Measurements from ENCODE around the gene KCNK16. TPM values are rescaled to one million over a fixed set of nuclear protein-coding genes. Genes with fewer than 3 reads are reported as not detected.
"Not testable (repeated sequence)": the region's sequence is repeated elsewhere in the genome, so short reads cannot be mapped to it uniquely, and the experiment has no call there.

The KCNK16 gene
- total RNA-seq, 1 donor from 2014 or later, result not detected

DNA sequence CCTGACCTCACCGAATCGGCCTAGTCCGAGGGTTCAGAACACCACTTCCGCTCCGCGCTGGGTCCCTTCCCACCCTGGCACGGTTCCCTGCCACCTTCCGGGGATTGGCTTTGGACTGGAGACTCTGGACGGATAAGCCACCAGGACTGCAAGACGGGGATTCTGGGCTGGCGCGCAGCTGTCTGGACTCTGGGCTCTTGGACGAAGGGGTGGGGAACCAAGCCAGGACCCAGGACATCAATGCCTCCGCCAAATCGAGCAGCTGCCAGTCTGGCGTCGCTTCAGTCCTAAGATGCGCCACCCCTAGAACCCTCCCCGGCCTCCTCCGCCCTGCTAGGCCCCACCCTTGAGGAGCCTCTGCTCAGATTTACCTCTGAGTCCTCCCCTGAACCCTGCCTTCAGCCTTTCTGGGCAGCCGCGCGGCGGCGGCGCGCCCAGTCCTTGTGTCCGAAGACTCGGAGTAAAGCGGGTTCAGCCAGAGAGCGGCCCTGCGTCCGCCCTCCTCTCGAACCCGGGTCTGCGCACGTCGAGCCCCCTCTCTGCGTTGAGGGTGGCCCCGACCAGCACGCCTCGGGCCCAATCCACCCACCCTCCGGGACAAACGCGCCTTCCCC is 9.5 kb downstream of the KCNK16 start:
- DNase-seq (ENCODE audit: extremely low read depth, low read depth, low spot score), result no peak

- DNase-seq (ENCODE audit: extremely low read depth, low read depth, low spot score), result no peak
Observed at GRCh38 chr6:39310542-39310941, 12.0 kb downstream of the KCNK16 start.

- peak; percentile 16 for DNase-seq (ENCODE audit: extremely low read depth, low read depth, low spot score)
Observed at GRCh38 chr6:39309942-39310531, 12.5 kb downstream of the KCNK16 start.

DNA sequence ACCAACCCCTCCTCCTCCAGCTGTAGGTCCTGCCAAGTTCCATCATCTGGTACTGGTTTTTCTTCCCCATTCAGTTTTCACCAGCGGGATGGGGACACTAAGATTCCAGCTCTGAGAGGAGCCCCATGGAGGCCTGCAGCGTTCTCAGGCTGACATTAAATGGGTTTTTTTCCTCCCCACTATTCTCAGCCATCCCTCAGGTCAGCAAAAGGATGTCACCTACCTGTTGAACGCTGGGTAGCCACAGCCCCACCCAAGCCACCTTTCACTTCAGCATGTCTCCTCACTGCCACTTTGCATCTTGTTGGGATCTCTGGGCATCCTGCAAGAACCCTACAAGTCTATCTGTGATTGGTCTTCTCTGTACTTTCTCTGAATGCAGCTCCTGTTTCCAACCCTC is 15.0 kb downstream of the KCNK16 start:
- DNase-seq (ENCODE audit: extremely low read depth, low read depth, low spot score), result no peak

GRCh38 chr6:39304951-39305350 is 17.6 kb downstream of the KCNK16 start:
- no peak for DNase-seq (ENCODE audit: extremely low read depth, low read depth, low spot score)

DNA sequence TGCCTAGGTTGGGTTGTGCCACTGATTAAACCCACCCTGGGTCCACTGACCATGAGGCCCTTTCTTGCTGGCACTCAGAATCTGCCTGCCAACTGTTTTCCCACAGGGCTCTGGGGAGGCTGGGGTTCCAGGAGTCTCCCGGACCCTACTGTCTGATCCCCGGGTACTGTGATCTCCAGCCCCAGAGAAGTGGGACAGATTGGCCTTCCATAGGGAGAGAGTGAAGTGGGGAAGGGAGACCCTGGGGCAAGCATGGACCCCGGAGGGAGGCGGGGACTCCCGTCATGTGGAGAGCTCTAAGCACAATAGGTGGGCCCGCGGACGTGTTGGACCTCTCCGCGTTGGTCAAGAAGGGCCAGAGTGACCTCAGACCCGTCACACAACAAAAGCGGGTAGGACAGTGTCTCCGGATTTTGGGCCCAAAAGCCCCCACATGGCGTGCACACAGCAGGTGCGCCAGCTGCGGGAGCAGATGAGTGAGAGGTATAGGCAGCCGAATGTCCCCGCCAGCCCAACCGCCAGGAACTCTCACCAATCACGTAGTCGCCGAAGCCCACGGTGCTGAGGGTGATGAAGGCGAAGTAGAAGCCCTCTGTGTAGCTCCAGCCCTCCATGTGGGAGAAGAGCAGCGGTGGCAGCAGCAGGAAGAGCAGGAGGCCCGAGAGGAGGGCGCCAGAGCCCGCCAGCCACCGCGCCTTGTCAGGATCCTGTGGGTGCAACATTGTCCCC is 18.9 kb downstream of the KCNK16 start:
- DNase-seq (ENCODE audit: extremely low read depth, low read depth, low spot score), result no peak

DNA sequence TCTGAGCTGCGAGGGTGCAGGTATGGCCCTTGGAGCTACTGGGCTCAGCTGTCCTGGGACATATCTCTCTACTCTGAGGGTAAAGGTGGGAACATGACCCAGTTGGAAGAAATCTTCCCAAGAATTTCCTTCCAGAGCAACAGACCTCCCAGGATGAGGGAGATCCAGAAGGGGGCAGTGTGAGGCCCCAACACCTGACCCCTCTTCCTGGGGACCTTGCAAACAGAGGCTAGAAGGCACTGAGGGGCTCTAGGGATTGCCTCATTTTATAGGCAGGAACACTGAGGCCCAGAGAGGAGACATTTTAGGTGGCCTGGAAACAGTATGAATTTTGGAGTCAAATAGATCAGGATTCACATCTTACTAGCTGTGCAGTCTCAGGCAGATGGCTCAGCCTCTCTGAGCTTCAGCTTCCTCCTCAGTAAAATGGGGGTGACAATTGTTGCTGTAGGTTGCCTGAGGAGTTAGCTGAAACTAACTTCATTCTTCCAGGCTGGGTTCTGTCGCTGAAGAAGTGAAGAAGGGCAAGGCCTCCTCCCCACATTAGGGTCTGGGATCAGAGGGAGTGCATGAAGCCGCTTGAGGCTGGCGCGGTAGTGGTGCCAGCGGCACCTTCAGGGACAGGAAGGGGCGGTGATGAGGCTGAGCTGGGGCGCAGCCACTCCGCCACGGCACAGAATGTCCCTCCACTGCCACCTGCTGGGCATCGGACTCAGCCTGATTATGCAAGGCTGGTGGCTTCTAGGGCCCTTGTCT is 19.7 kb downstream of the KCNK16 start:
- DNase-seq (ENCODE audit: extremely low read depth, low read depth, low spot score), result no peak

GRCh38 chr6:39302011-39302410 is 20.5 kb downstream of the KCNK16 start:
- no peak for DNase-seq (ENCODE audit: extremely low read depth, low read depth, low spot score)

DNA sequence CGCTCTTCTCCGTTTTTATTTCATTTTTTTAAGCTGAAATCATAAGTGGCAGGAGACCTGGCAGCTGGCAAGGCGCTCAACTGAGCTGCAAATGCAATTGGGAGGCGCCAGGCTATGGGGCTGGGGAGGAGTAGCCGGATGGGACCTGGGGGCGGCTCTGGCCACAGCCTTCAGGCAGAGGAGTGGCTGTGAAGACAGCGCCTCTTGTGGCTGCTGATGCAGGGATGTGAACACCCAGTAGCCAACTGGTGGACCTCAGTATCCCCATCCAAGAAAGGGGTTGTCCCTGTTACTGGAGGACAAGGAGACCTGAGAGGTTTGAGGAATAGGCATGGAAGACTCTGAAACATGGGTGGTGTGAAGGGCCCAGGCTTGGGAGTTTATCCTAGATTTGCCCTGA is 20.9 kb downstream of the KCNK16 start:
- no peak for DNase-seq (ENCODE audit: extremely low read depth, low read depth, low spot score)

DNA sequence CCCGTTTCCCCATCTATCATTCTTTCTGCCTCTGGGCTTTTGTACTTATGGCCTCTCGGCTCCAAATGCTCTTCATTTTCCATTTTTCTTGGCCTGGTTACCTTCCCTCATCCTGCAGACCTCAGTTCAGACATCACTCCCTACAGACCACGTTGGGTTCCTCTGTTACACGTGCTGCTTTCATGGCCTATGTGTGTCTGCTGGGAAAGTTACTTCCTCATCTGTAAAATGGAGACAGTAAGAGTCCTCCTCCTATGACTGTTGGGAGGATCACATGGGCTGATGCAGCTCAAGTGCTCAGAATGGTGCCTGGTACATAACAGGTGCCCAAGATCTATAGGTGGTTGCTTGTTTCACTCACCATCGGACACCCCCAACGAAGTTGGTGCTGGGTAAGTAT is 21.8 kb downstream of the KCNK16 start:
- DNase-seq (ENCODE audit: extremely low read depth, low read depth, low spot score), result no peak

DNA sequence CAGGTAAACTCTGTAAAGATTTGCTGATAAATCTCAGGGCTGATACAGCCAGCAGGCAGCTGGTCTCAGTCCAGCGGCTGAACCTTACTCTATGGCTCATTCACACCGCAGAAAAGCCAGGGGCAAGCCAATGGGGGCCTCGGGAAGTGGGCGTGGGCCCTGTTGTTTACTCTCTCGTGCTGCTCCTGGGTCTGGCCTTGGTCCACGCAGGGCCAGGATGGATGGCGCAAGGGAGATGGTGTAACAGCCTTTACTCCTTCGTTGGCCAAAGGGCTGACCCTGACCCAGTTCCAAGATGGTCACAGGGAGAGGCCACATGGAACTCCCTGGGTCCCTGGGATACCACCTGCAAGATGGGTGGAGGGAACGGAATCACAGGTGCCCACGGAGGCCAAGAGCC is 24.4 kb downstream of the KCNK16 start:
- no peak for DNase-seq (ENCODE audit: extremely low read depth, low read depth, low spot score)

- DNase-seq (ENCODE audit: extremely low read depth, low read depth, low spot score), result no peak
Observed at GRCh38 chr6:39296745-39297640, 25.5 kb downstream of the KCNK16 start.

- DNase-seq (ENCODE audit: extremely low read depth, low read depth, low spot score), result no peak
Observed at GRCh38 chr6:39295611-39296011, 26.9 kb downstream of the KCNK16 start.

DNA sequence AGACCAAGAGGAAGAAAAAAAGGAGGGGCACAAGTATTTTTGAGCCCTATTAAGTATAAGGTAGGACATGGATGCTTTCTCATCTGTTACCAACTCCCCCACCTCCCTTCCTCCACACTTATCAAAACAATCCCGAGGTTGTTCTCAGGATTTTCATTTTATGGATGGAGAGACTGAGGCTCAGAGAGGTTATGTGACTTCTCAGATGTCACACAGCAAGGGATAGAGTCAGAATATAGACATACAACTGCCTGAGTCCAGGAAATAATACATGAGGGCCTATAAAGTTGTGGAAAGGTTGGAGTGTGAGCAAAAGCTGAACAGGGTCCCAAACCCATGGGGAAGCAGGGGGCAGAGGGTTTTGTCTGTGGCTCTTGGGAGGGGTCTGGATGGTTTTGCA is 27.6 kb downstream of the KCNK16 start:
- DNase-seq (ENCODE audit: extremely low read depth, low read depth, low spot score), result no peak

GRCh38 chr6:39294133-39294532 is 28.4 kb downstream of the KCNK16 start:
- DNase-seq (ENCODE audit: extremely low read depth, low read depth, low spot score), result no peak

DNA sequence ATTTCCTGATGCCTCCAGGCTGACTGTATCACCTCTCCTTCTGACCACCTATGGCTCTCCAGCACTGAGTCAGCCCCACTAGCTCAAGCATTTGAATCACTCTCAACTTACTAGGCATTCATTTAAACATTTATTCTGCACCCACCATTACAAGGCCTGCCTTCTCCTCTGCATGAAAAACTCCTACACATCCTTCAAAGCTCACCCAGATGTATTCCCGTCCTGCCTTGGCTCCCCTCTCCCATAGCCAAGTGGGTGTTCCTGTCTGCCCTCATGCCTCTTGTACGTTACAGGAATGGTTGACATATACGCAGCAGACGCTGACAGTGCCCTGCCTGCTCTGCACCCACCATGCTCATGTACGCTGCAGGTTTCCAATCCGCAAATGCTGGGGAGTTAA is 29.9 kb downstream of the KCNK16 start:
- no peak for DNase-seq (ENCODE audit: extremely low read depth, low read depth, low spot score)

- no peak for DNase-seq (ENCODE audit: extremely low read depth, low read depth, low spot score)
Observed at GRCh38 chr6:39289490-39289889, 33.0 kb downstream of the KCNK16 start.

GRCh38 chr6:39287601-39288000 is 34.9 kb downstream of the KCNK16 start:
- DNase-seq (ENCODE audit: extremely low read depth, low read depth, low spot score), result no peak

DNA sequence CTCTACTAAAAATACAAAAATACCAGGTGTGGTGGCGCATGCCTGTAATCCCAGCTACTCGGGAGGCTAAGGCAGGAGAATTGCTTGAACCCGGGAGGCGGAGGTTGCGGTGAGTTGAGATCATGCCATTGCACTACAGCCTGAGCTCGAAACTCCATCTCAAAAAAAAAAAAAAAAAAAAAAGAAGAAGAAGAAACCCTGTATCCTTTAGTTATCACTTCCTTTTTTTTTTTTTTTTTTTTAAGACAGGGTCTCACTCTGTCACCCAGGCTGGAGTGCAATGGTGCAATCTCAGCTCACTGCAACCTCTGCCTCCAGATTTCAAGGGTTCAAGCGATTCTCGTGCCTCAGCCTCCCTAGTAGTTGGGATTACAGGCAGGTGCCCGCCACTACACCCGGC is 35.9 kb downstream of the KCNK16 start:
- not testable (repeated sequence) for DNase-seq (ENCODE audit: extremely low read depth, low read depth, low spot score)

DNA sequence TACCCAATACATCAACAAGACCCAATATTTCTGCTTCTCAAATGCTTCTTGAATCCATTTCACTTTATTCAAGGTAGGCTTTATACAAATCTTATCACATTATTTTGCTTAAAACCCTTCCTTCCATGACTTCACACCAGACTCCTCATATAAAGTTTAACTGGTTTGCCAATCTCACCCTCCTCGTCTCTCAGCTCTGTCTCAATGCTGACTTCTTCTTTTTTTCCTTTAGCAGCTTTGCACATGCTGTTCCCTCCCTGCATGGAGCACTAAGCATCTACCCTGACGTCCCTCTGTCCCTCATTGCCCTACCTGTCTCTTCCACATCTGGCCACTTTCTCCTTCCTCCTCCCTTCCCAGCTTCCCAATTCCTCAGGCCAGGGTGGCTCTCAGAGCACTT is 39.7 kb downstream of the KCNK16 start:
- no peak for DNase-seq (ENCODE audit: extremely low read depth, low read depth, low spot score)

Measured in glomerular endothelial cell (primary cell).